ENCODE measurements around the gene SUMO2. TPM values are rescaled to one million over a fixed set of nuclear protein-coding genes. Genes with fewer than 3 reads are reported as not detected.

Gene SUMO2
- total and polyA plus RNA-seq, 9 of the 15 experiments (the other 6 are each of a cell fraction or from before 2014, with no cell fraction given): 157 to 733 (median 419) TPM

DNA sequence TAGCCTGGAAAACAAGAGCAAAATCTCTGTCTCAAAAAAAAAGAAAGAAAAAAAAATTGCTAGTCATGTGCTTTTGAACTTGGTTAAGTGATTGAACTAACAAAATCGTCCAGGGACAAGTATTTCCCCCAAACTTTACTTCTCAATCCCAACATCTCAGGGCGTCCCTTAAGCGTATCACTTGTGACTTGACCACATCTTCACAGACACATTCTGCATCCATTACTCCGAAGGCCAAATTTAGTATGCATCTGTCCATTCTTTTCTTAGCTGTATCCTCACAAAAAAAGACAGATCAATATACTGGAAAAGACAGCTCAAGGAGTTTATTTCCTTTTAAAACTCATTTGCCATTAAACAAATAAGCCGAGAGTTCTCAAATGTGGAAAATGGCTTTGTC is 22.5 kb downstream of the SUMO2 start:
- Histone ChIP-seq H3K79me2 (ENCODE audit: control insufficient read depth, insufficient read depth, low read length) (0 out of 3 replicates have a peak, but pooled peaks cover under 1% of the 10 kb centered on the region), H3K9me1 (ENCODE audit: control insufficient read depth, insufficient read depth, low read length) (no peaks in the 10 kb centered on the region), H3K4me1 (replicated peaks in 1 of 2; ENCODE audit: control insufficient read depth in 2 of 2, insufficient read depth in 2 of 2, low read length in 2 of 2) (peaks cover 0 to 4% of the 10 kb centered on the region in 2 experiments; a peak in 3 of 5 replicates), H3K9ac (ENCODE audit: insufficient read depth in 1 of 2, low read depth in 2 of 2, low read length in 2 of 2) (no peak overlapping the region), H2AFZ (ENCODE audit: low read depth, low read length) (no peak overlapping the region), H3K4me3 (no peak overlapping the region), H3K4me2 (ENCODE audit: insufficient read depth, low read length) (no peak overlapping the region), H3K36me3 (ENCODE audit: control insufficient read depth, insufficient read depth, low read length) (peaks cover 2% of the 10 kb centered on the region; the same call in 1 of the 3 replicates), H3K9me3 (replicated peaks; ENCODE audit: control insufficient read depth, insufficient read depth, low read depth, low read length) (no peaks in the 10 kb centered on the region), H3K27me3 (ENCODE audit: control insufficient read depth in 2 of 2, insufficient read depth in 2 of 2, low read length in 2 of 2) (no peaks in the 10 kb centered on the region), H4K20me1 (replicated peaks; ENCODE audit: control insufficient read depth, insufficient read depth, low read length) (no peaks in the 10 kb centered on the region), H3K27ac (ENCODE audit: extremely low read depth, low read depth, low read length) (no peak overlapping the region)
- TF ChIP-seq ZNF583 (CRISPR knock-in tag; IDR thresholded peaks at IDR 0.05) (no peak), TFAM (CRISPR knock-in tag; conservative IDR thresholded peaks at IDR 0.05) (no peak), LEF1 (IDR thresholded peaks at IDR 0.05) (no peak), E2F3 (CRISPR knock-in tag; IDR thresholded peaks at IDR 0.05) (no peak), ZNF347 (CRISPR knock-in tag; IDR thresholded peaks at IDR 0.05; ENCODE audit: low read depth) (no peak), SLC30A9 (CRISPR knock-in tag; IDR thresholded peaks at IDR 0.05) (no peak), ZNF75A (CRISPR knock-in tag; IDR thresholded peaks at IDR 0.05) (no peak), TARDBP (IDR thresholded peaks at IDR 0.05) (no peak), ZSCAN29 (IDR thresholded peaks at IDR 0.05) (no peak), GABPA (tag; conservative IDR thresholded peaks at IDR 0.05; ENCODE audit: low read depth) (no peak)
- TF ChIP-seq, protein P1, sequence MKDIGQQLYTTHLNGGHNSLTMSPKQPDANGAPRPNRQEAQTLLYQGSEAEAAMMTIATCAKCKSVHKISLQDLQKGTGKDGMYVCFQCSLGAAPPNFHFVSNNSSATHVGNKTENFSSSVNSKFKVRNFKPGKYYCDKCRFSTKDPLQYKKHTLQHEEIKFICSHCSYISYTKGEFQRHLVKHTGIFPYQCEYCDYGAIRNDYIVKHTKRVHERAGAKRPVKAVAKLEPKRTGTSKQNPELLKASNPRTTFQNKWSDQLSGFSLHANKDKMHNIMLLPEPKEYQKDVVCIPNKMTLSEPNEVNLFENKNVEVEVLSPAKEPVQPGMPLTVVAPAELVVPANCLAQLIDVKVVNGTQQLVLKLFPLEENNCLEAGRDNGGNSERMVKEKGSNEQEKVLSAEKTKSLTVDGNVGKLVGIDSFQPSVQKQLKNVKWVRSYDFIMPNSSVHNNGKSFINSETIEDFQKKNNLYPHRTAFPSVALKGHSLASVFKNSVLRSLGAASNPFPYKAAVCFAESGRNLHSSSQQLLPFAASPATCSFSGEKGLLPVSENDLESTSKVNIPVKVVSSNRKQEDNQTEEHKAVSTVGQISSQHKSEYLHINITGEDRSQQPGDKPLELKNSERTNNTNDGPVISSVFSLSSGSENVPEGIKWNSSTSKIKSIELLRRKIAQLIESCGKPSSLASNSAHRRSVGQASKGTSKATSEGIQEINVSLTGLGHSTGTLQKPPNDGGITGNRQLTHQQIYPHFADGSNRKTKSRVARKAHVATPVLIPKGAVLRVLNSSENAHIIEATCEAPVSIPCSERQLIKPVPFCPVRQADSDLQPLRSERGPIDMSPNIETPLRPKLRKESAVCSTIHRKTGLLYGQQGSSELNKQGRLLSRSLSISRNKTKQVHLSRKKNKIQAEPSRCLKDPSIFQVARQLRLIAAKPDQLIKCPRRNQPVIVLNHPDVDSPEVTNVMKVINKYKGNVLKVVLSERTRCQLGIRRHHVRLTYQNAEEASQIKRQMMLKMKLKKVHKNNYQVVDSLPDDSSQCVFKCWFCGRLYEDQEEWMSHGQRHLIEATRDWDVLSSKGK (CRISPR knock-in tag; IDR thresholded peaks at IDR 0.05): no peak
- TF ChIP-seq, protein P2, sequence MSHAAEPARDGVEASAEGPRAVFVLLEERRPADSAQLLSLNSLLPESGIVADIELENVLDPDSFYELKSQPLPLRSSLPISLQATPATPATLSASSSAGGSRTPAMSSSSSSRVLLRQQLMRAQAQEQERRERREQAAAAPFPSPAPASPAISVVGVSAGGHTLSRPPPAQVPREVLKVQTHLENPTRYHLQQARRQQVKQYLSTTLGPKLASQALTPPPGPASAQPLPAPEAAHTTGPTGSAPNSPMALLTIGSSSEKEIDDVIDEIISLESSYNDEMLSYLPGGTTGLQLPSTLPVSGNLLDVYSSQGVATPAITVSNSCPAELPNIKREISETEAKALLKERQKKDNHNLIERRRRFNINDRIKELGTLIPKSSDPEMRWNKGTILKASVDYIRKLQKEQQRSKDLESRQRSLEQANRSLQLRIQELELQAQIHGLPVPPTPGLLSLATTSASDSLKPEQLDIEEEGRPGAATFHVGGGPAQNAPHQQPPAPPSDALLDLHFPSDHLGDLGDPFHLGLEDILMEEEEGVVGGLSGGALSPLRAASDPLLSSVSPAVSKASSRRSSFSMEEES (CRISPR knock-in tag; IDR thresholded peaks at IDR 0.05): no peak
- TF ChIP-seq, protein P3, sequence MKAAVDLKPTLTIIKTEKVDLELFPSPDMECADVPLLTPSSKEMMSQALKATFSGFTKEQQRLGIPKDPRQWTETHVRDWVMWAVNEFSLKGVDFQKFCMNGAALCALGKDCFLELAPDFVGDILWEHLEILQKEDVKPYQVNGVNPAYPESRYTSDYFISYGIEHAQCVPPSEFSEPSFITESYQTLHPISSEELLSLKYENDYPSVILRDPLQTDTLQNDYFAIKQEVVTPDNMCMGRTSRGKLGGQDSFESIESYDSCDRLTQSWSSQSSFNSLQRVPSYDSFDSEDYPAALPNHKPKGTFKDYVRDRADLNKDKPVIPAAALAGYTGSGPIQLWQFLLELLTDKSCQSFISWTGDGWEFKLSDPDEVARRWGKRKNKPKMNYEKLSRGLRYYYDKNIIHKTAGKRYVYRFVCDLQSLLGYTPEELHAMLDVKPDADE (conservative IDR thresholded peaks at IDR 0.05; ENCODE audit: control insufficient read depth, low read depth, low read length): no peak
- TF ChIP-seq, protein P4, sequence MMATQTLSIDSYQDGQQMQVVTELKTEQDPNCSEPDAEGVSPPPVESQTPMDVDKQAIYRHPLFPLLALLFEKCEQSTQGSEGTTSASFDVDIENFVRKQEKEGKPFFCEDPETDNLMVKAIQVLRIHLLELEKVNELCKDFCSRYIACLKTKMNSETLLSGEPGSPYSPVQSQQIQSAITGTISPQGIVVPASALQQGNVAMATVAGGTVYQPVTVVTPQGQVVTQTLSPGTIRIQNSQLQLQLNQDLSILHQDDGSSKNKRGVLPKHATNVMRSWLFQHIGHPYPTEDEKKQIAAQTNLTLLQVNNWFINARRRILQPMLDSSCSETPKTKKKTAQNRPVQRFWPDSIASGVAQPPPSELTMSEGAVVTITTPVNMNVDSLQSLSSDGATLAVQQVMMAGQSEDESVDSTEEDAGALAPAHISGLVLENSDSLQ (IDR thresholded peaks at IDR 0.05): no peak
- TF ChIP-seq, protein P5, sequence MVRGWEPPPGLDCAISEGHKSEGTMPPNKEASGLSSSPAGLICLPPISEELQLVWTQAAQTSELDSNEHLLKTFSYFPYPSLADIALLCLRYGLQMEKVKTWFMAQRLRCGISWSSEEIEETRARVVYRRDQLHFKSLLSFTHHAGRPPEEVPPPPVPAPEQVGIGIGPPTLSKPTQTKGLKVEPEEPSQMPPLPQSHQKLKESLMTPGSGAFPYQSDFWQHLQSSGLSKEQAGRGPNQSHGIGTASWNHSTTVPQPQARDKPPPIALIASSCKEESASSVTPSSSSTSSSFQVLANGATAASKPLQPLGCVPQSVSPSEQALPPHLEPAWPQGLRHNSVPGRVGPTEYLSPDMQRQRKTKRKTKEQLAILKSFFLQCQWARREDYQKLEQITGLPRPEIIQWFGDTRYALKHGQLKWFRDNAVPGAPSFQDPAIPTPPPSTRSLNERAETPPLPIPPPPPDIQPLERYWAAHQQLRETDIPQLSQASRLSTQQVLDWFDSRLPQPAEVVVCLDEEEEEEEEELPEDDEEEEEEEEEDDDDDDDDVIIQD (CRISPR knock-in tag; IDR thresholded peaks at IDR 0.05): no peak
- DNase-seq (ENCODE audit: extremely low read depth in 1 of 4, low spot score in 3 of 4) (no peak), ATAC-seq (no peak), FAIRE-seq (no peak)
- POLR2A ChIA-PET: interaction anchor here (0.6 to 3.5 kb wide), 8 partner anchors 8 to 113 kb away, joined by 3 to 17 read pairs (median 4); partner anchors contain the start of genes GGA3, KCTD2 and MRPS7
- intact Hi-C loops (cut with micrococcal nuclease) (no loop called here), in situ Hi-C loops (cut with MboI) (no loop called here)
- 65% methylated on average over 5 of the region's 5 CpGs for WGBS (ENCODE audit: insufficient coverage, low coverage, missing lambda C conversion rate)
- no TSS peak for BruUV-seq (replicated peaks)
- CTCF ChIA-PET (ENCODE audit: low intra/inter-chr PET ratio): no interaction called here

Data from K562 (cell line).